ENCODE results near the gene RNF217. TPM values are rescaled to one million over a fixed set of nuclear protein-coding genes. Genes with fewer than 3 reads are reported as not detected.

The RNF217 gene
- total and polyA plus RNA-seq, 2 of the 13 experiments (the other 11 are each of a cell fraction or from before 2014, with no cell fraction given) = 2.2 to 2.4 TPM

DNA sequence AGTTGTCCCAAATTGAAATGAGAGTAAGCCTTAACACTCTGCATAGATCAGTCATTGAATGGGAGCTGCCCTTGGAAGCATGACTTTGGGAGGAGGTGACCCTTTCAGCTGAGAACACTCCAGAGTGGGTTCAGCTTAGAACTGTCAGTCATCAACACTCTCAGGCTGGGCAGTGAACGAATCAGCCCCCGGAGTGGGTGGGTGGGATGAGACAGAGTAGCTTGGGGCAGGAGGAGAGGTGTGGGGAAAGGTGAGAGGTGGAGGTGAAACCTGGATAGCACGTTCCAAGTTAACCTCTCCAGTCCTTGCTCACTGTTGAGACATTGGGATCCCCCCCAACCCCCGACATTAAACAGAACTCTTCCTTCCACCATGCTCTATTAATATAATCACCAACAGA, 136.0 kb downstream of the RNF217 start:
- POLR2A ChIA-PET = no interaction called here
- Histone ChIP-seq H3K4me1 (ENCODE audit: insufficient read depth, low read length) (no peaks in the 10 kb centered on the region), H3K4me3 (replicated peaks in 1 of 3; ENCODE audit: insufficient read depth in 1 of 3, low read depth in 2 of 3, low read length in 3 of 3) (no peak overlapping the region), H3K36me3 (replicated peaks in 1 of 2; ENCODE audit: control insufficient read depth in 1 of 2, insufficient read depth in 2 of 2, low read length in 2 of 2) (no peaks in the 10 kb centered on the region), H3K9ac (ENCODE audit: insufficient read depth, low read depth, low read length) (no peak overlapping the region), H3K4me2 (ENCODE audit: low read depth, low read length) (no peak overlapping the region), H2AFZ (ENCODE audit: low read length) (no peak overlapping the region), H3K27me3 (ENCODE audit: control insufficient read depth in 1 of 2, insufficient read depth in 2 of 2, low read length in 2 of 2) (peaks cover 0 to 31% of the 10 kb centered on the region in 2 experiments; a peak in 4 of 5 replicates), H3K9me3 (ENCODE audit: low read length) (no peaks in the 10 kb centered on the region), H4K20me1 (ENCODE audit: insufficient read depth, low read length) (no peaks in the 10 kb centered on the region), H3K79me2 (ENCODE audit: insufficient read depth, low read length) (no peaks in the 10 kb centered on the region), H3K27ac (ENCODE audit: extremely low read length, insufficient read depth, low read length) (no peak overlapping the region)
- CTCF ChIA-PET (ENCODE audit: low intra/inter-chr PET ratio, low total read pairs) = no interaction called here
- DNase-seq (ENCODE audit: low spot score) (no peak), FAIRE-seq (no peak), ATAC-seq (no peak)
- intact Hi-C loops (cut with micrococcal nuclease; ENCODE audit: unreplicated experiment) = no loop called here
- WGBS (ENCODE audit: low lambda C conversion rate) = 0% methylated on average over 4 of the region's 4 CpGs
- BruUV-seq (replicated peaks) = no TSS peak
- in situ Hi-C loops (cut with HindIII; ENCODE audit: extremely low pct_ligation_motif_present, low pct_unique_long_range_greater_than_20kb) = no loop called here
- TF ChIP-seq, protein P1, sequence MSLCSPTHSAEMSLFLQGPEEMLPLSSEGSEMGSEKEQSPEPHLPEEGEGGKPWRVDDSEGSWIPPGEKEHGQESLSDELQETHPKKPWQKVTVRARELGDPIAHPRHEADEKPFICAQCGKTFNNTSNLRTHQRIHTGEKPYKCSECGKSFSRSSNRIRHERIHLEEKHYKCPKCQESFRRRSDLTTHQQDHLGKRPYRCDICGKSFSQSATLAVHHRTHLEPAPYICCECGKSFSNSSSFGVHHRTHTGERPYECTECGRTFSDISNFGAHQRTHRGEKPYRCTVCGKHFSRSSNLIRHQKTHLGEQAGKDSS (CRISPR knock-in tag; IDR thresholded peaks at IDR 0.05; ENCODE audit: borderline replicate concordance, low read depth) = no peak
- TF ChIP-seq NFKBIZ (CRISPR knock-in tag; IDR thresholded peaks at IDR 0.05) (no peak), ZNF432 (CRISPR knock-in tag; IDR thresholded peaks at IDR 0.05; ENCODE audit: borderline replicate concordance) (no peak), RAD21 (CRISPR knock-in tag; IDR thresholded peaks at IDR 0.05) (no peak), KDM2A (CRISPR knock-in tag; IDR thresholded peaks at IDR 0.05; ENCODE audit: borderline replicate concordance, low read depth) (no peak), NR2C2 (CRISPR knock-in tag; IDR thresholded peaks at IDR 0.05; ENCODE audit: borderline replicate concordance) (no peak), BCL3 (CRISPR knock-in tag; IDR thresholded peaks at IDR 0.05) (no peak), ZNF468 (CRISPR knock-in tag; IDR thresholded peaks at IDR 0.05) (no peak), ZFP36L1 (CRISPR knock-in tag; IDR thresholded peaks at IDR 0.05) (no peak), JDP2 (CRISPR knock-in tag; IDR thresholded peaks at IDR 0.05; ENCODE audit: borderline replicate concordance) (no peak), HOXD1 (CRISPR knock-in tag; IDR thresholded peaks at IDR 0.05) (no peak), NFATC3 (CRISPR knock-in tag; IDR thresholded peaks at IDR 0.05) (no peak), ZNF737 (CRISPR knock-in tag; IDR thresholded peaks at IDR 0.05; ENCODE audit: borderline replicate concordance) (no peak), SUZ12 (IDR thresholded peaks at IDR 0.05; ENCODE audit: low read depth, low read length) (no peak), MYNN (CRISPR knock-in tag; IDR thresholded peaks at IDR 0.05; ENCODE audit: low read depth) (no peak), ZNF672 (CRISPR knock-in tag; IDR thresholded peaks at IDR 0.05) (no peak)
- TF ChIP-seq, protein P2, sequence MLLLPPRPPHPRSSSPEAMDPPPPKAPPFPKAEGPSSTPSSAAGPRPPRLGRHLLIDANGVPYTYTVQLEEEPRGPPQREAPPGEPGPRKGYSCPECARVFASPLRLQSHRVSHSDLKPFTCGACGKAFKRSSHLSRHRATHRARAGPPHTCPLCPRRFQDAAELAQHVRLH (CRISPR knock-in tag; IDR thresholded peaks at IDR 0.05; ENCODE audit: borderline replicate concordance, low read depth) = no peak

Data from HepG2 (cell line).